Caco-2 (cell line): ENCODE results near the gene RHBDD1. TPM values are rescaled to one million over a fixed set of nuclear protein-coding genes. Genes with fewer than 3 reads are reported as not detected.

ENCODE experiments used
- BruUV-seq: library from RNA; stranded (reverse); fragments of 400-500 nt; replicated peaks from 2 replicates; lab custom pipeline; 2021; lab: Mats Ljungman, UMichigan
- CTCF ChIA-PET: fragments of 300-600 bp; sonication (Branson Sonifier 250); formaldehyde crosslinking; loops from one replicate; lab custom pipeline; 2022; ENCODE audit warnings: antibody characterized with exemption; lab: Charles Lee
- POLR2A ChIA-PET: fragments of 300-600 bp; sonication (Branson Sonifier 250); formaldehyde crosslinking; loops from one replicate; lab custom pipeline; 2022; ENCODE audit warnings: antibody characterized with exemption; lab: Charles Lee
- DNase-seq, 2 experiments: peaks; one replicate each; pipeline versions ENCODE4 v3.0.0 to v3.0.0-alpha.2; 2020 to 2022
- H3K27me3 ChIP-seq: replicated peaks from 2 replicates; pipeline ENCODE4 v1.6.0; 2011; ENCODE audit warnings: low read length; ENCODE audit not compliant: control insufficient read depth, insufficient read depth
- H3K36me3 ChIP-seq: 2 replicates; pipeline ENCODE4 v1.5.1; 2011; ENCODE audit warnings: low read length; ENCODE audit not compliant: control insufficient read depth, insufficient read depth
- H3K4me1 ChIP-seq: fragments of 250-450 bp; sonication (Bioruptor Pico); 2 replicates; pipeline ENCODE4 v1.5.1; 2020; ENCODE audit warnings: mild to moderate bottlenecking
- H3K4me3 ChIP-seq: 2 replicates; pipeline ENCODE4 v1.5.1; 2011; ENCODE audit warnings: low read depth, mild to moderate bottlenecking, control low read depth, low read length
- H3K9me3 ChIP-seq: fragments of 250-450 bp; sonication (Bioruptor Pico); 2 replicates; pipeline ENCODE4 v1.5.1; 2020; ENCODE audit warnings: mild to moderate bottlenecking, moderate library complexity
- H3K27ac Mint-ChIP-seq: one replicate; pipeline ENCODE4 v1.8.0; 2022; ENCODE audit warnings: mixed read lengths; ENCODE audit not compliant: unreplicated experiment
- H3K27me3 Mint-ChIP-seq: one replicate; pipeline ENCODE4 v1.8.0; 2022; ENCODE audit warnings: mixed read lengths; ENCODE audit not compliant: insufficient read depth, unreplicated experiment
- H3K36me3 Mint-ChIP-seq: one replicate; pipeline ENCODE4 v1.8.0; 2022; ENCODE audit warnings: mild to moderate bottlenecking, mixed read lengths; ENCODE audit not compliant: insufficient read depth, unreplicated experiment
- H3K4me1 Mint-ChIP-seq: one replicate; pipeline ENCODE4 v1.8.0; 2022; ENCODE audit warnings: low read depth, mixed read lengths; ENCODE audit not compliant: unreplicated experiment
- H3K4me3 Mint-ChIP-seq: one replicate; pipeline ENCODE4 v1.8.0; 2022; ENCODE audit warnings: mild to moderate bottlenecking, moderate library complexity, mixed read lengths; ENCODE audit not compliant: unreplicated experiment
- H3K9me3 Mint-ChIP-seq: one replicate; pipeline ENCODE4 v1.8.0; 2022; ENCODE audit warnings: mixed read lengths; ENCODE audit not compliant: unreplicated experiment
- CTCF ChIP-seq, 2 experiments: fragments of 200-600 bp in 1 of 2; IDR thresholded peaks; 1 replicate in 1 of 2; 2 replicates in 1 of 2; pipeline versions ENCODE4 v1.5.1 to v1.8.0; 2011 to 2022; ENCODE audit warnings: antibody characterized with exemption in 1 of 2, control low read depth in 1 of 2, inconsistent platforms in 1 of 2, low read depth in 1 of 2, low read length in 1 of 2, mild to moderate bottlenecking in 1 of 2, moderate library complexity in 1 of 2; ENCODE audit not compliant: insufficient read depth in 1 of 2, severe bottlenecking in 1 of 2, unreplicated experiment in 1 of 2
- intact Hi-C: fragments of 100-400 bp; cut with micrococcal nuclease; formaldehyde crosslinking; loops from one replicate; pipeline ENCODE4 v1.10.0; 2022; ENCODE audit not compliant: unreplicated experiment
- total RNA-seq: library from RNA; stranded (reverse); gene quantifications from 2 replicates; pipeline ENCODE4 v1.2.3, GENCODE V29; 2022

RHBDD1 gene
- total RNA-seq, 1 experiment from 2014 or later: 14.3 TPM

GRCh38 chr2:226971770-226972169 lies 135.9 kb downstream of the RHBDD1 start:
- Histone ChIP-seq H3K9me3 (no peaks in the 10 kb centered on the region), H3K4me1 (no peaks in the 10 kb centered on the region), H3K4me3 (no peak overlapping the region), H3K27me3 (no peaks in the 10 kb centered on the region), H3K36me3 (no peaks in the 10 kb centered on the region)
- ChIA-PET POLR2A (no interaction called here), CTCF (no interaction called here)
- Mint-ChIP-seq H3K36me3 (no peaks in the 10 kb centered on the region), H3K9me3 (no peaks in the 10 kb centered on the region), H3K27ac (no peak overlapping the region), H3K4me1 (no peaks in the 10 kb centered on the region), H3K27me3 (no peaks in the 10 kb centered on the region), H3K4me3 (no peak overlapping the region)
- no peak for DNase-seq
- intact Hi-C loops: no loop called here
- BruUV-seq: no TSS peak
- no peak for TF ChIP-seq CTCF (IDR thresholded peaks at IDR 0.05; ENCODE audit: insufficient read depth in 1 of 2, low read depth in 1 of 2, low read length in 1 of 2, severe bottlenecking in 1 of 2, unreplicated experiment in 1 of 2)

- intact Hi-C loops: no loop called here
- no peak for TF ChIP-seq CTCF (IDR thresholded peaks at IDR 0.05; ENCODE audit: insufficient read depth in 1 of 2, low read depth in 1 of 2, low read length in 1 of 2, severe bottlenecking in 1 of 2, unreplicated experiment in 1 of 2)
- Histone ChIP-seq H3K36me3 (no peaks in the 10 kb centered on the region), H3K4me3 (no peak overlapping the region), H3K27me3 (no peaks in the 10 kb centered on the region), H3K9me3 (no peaks in the 10 kb centered on the region), H3K4me1 (no peaks in the 10 kb centered on the region)
- no peak overlapping the region for H3K27ac Mint-ChIP-seq
- DNase-seq: no peak
- ChIA-PET CTCF (no interaction called here), POLR2A (no interaction called here)
- BruUV-seq: no TSS peak
- H3K9me3 Mint-ChIP-seq: no peaks in the 10 kb centered on the region
- H3K4me1 Mint-ChIP-seq: no peaks in the 10 kb centered on the region
- no peaks in the 10 kb centered on the region for H3K27me3 Mint-ChIP-seq
- H3K36me3 Mint-ChIP-seq: no peaks in the 10 kb centered on the region
- H3K4me3 Mint-ChIP-seq: no peak overlapping the region
Observed at GRCh38 chr2:226973816-226974215, 138.0 kb downstream of the RHBDD1 start.

GRCh38 chr2:226977775-226978190 lies 141.9 kb downstream of the RHBDD1 start:
- DNase-seq: no peak
- Mint-ChIP-seq H3K4me1 (peaks cover 7% of the 10 kb centered on the region), H3K36me3 (no peaks in the 10 kb centered on the region), H3K9me3 (no peaks in the 10 kb centered on the region), H3K27me3 (no peaks in the 10 kb centered on the region), H3K4me3 (no peak overlapping the region), H3K27ac (no peak overlapping the region)
- Histone ChIP-seq H3K9me3 (no peaks in the 10 kb centered on the region), H3K27me3 (no peaks in the 10 kb centered on the region), H3K4me3 (no peak overlapping the region), H3K36me3 (no peaks in the 10 kb centered on the region), H3K4me1 (no peaks in the 10 kb centered on the region)
- no TSS peak for BruUV-seq
- ChIA-PET CTCF (no interaction called here), POLR2A (no interaction called here)
- no peak for TF ChIP-seq CTCF (IDR thresholded peaks at IDR 0.05; ENCODE audit: insufficient read depth in 1 of 2, low read depth in 1 of 2, low read length in 1 of 2, severe bottlenecking in 1 of 2, unreplicated experiment in 1 of 2)
- intact Hi-C loops: no loop called here
